NCI-H2107 treated with DMSO at 0.1 percent for 48 hours (cell line): ENCODE measurements around the gene PIGR.

Experiments used
- DNase-seq: peaks from one replicate; lab custom pipeline; 2025; ENCODE audit not compliant: unreplicated experiment; lab: John Stamatoyannopoulos, UW

PIGR gene

GRCh38 chr1:206892351-206892984 lies 53.8 kb downstream of the PIGR start:
- DNase-seq, result no peak

- DNase-seq, result no peak
Measured at GRCh38 chr1:206891412-206891811, 54.9 kb downstream of the PIGR start.

GRCh38 chr1:206890125-206891060 lies 55.9 kb downstream of the PIGR start:
- DNase-seq, result no peak

- DNase-seq, result no peak
Measured at GRCh38 chr1:206887701-206888100, 58.6 kb downstream of the PIGR start.

GRCh38 chr1:206886831-206887230 lies 59.4 kb downstream of the PIGR start:
- DNase-seq, result no peak

- DNase-seq, result no peak
Measured at GRCh38 chr1:206885341-206886060, 60.8 kb downstream of the PIGR start.

- no peak for DNase-seq
Measured at GRCh38 chr1:206883876-206884275, 62.4 kb downstream of the PIGR start.

GRCh38 chr1:206883160-206883559 lies 63.1 kb downstream of the PIGR start:
- no peak for DNase-seq

- no peak for DNase-seq
Measured at GRCh38 chr1:206882555-206882954, 63.7 kb downstream of the PIGR start.

GRCh38 chr1:206880314-206880713 lies 66.0 kb downstream of the PIGR start:
- no peak for DNase-seq
